GM18519 (cell line): Measurements from ENCODE around the gene IQSEC1.

Experiments
- ATAC-seq: cut with Tn5 transposase; IDR thresholded peaks from one replicate; pipeline ENCODE4 v1.9.1; 2021; ENCODE audit warnings: mild to moderate bottlenecking, moderate library complexity; ENCODE audit not compliant: unreplicated experiment, low FRiP score

IQSEC1 gene

DNA sequence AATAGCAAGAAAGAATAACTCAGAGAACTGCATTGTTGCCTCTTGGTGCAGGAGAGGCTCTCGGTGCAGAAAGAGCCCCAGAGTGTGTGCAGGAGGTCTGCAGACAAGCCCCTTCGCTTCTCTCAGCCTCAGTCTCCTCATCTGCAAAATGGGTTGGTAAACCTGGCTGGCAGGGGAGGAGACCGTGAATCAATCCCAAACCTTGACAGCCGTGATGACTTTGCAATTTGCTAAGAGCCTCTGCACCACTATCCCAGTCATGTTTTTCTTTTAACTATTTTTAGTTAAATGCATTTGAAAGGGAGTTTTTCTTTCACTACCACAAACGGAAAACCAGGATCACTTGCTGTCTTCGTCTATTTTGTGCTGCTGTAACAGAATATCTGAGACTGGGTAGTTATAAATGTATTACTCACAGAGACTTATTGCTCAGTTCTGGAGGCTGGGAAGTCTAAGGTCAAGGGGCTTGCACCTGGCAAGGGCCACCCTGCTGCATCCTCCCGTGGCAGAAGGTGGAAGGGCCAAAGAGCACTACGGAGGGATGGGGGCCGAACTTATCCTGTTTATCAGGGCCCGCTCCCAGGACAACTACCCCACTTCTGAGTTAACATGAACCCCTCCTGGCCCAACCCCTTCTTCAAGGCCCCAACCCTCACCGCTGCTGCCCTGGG lies 14.2 kb upstream of the IQSEC1 start:
- no peak for ATAC-seq

DNA sequence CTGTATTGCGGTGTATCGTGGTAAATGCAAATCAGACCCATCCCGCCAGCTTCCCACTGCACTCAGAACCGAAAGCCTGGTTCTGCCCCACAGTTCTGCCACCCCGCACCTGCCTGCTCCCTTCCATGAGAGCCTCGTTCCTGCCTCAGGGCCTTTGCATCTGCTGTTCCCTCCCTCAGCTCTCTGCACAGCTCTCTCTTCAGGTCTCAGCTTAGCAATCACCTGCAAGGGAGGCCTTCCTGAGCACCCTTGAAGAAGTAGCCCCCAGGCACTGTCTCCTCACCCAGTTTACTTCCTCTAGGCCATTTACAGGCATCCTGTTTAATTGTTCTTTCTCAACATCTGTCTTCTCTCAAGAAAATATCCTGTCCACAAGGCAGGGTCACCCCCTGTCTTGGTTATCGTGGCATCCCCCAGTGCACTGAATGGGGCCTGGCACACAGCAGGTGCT lies 13.3 kb upstream of the IQSEC1 start:
- no peak for ATAC-seq

DNA sequence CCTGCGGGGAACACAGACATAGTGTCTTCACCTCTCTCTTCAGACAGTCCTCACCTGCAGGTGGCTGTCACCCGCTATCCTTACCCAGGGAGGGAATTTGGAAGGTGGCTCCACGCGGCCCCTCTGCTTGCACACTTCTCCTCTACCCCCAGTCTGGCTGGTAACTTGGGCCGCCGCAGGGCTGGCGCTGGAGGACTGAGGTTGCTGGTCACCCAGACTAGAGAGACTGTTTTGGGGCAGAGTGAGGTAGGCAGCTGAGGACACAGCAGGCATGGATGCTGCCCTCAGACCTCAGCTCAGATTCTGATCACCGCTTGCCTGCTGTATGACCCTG lies 12.6 kb upstream of the IQSEC1 start:
- ATAC-seq = no peak

DNA sequence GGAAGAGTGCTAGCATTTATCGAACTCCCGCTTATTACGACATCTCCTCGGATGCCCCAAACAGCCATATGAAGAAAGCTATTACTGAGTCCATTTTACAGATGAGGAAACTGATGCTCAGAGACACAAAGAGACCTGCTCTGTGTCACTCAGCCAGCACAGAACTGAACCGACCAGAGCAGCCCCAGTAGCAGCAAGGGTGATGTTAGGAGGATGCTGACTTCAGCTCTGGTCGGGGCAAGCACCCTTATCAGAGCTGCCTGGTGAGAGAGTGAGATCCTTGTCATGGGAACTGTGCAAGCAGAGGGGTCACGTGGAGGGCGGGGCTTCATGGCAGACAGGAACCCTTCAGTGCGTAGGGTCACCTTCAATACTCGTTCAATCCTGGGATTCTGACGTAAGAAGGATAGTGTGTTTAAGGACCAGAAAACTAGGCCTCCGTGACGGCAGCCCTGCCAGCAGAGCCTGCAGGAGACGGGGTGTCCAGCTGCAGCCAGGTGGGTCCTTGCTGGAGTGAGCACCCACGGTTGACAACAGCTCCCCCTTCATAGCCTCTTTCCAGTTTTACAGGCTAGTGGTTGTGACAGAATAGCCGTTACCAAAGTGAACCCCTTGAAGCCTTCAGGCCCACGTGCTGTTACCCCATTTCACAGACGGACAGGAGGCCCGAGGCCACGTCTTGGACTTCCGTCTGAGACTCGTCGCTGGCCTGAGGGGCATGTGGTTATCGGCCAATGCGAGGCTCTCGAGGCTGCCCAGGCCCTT lies 12.0 kb upstream of the IQSEC1 start:
- no peak for ATAC-seq

DNA sequence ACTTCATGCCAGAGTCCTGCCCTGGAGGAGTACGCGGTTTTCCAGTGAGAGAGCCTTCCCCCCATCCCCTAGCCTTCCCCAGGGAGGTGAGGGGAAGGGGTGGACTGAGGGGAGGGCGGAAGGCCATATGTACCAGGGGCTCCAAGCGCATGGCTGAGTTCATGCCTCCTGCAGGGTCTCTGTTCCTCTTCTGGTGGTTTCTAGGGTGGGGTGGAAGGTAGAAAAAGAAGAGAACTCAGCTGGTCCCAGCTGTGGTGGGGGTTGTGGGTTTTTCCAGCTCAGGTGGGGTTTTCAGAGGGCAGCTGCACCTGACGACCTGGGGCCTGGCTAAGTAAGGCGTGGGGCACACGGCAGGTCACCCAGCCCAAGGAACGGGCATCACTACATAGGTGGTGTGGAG lies 10.7 kb upstream of the IQSEC1 start:
- ATAC-seq = no peak

DNA sequence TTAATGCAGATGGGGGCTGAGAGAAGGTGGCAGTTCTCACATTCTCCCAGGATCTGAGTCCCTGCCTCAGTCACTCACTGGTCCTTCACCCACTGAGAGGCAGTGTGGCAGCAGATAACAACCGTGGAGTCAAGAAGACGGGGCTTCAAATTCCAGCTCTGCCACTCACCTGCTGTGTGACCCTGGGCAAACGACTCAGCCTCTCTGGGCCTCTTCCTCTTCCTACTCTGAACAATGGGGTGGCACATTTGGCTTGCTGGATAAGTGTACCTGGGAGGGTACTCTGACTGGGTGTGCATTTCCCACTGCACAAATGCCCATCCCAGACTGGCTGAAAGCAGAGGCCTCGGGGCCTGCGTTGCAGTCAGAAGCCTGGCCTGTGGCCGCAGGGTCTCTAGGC lies 10.0 kb upstream of the IQSEC1 start:
- ATAC-seq = no peak

DNA sequence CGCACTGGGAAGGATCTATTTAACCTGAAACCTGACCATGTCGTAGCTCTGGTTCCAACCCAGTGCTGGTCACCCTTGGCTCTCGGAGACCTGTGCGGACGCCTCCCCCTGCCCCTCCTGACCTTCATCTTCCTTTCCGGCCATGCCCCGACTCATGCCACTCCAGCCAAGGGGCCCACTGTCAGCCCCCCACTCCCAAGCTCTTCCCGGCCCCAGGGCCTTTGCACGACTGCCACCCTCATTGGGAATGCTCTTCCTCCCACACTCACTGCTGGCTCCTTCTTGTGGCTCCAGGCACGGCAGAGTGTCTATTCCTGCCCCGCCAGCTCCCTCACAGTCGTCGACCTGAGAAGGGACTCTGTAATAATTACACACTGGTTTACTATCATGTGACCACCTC lies 9.4 kb upstream of the IQSEC1 start:
- ATAC-seq = no peak

DNA sequence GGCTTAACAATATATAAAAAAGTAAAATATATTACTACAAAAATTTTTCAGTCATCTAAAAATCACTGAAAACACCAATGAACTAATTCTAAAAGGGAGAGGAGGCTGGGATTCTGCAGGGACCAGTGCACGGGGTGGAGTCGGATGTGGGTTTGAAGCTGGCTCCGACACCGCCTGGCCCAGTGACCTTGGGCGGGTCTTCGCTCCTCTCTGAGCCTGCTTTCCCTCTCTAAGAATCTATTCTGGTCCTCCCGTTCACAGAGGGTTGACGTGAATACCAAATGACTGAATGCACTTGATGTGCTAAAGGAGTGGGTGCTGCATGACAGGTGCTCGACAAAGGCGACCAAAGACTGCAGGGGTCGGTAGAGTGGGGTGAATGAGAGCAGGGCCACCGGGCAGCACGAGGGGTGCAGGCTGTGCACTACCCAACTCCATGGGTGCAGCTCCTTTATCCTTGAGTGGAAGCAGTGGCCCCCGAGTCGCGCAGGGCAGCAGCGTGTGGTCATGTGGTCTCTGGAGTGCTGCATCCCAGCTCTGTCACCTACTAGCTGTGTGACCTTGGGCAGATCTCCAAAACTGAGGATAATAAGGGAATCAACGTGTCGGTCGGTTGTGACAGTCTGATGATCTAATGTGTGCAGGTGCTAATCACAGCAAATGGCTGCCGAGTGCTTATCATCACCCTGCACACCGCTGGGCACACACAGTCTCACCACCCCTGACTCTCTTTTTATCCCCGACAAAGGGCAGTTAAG lies 8.6 kb upstream of the IQSEC1 start:
- ATAC-seq = no peak

DNA sequence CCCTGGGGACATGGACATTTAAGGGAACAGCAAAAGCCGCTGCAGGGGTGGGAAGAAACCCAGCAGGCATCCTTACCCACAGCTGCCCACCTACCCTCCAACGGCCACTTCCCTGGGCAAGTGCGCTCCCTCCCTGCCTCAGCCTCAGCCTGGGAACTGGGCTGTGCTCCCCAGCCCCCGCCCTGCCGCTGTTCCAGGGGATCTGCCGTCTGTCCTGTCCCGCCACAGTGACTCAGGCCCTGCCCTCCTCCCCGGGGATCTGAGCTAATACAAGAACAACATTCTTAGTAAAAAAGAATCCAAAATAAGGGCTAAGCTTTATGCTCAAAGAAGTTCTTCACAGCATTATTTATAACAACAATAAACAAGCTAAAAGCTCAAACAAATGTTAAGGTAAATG lies 7.4 kb upstream of the IQSEC1 start:
- ATAC-seq = no peak

DNA sequence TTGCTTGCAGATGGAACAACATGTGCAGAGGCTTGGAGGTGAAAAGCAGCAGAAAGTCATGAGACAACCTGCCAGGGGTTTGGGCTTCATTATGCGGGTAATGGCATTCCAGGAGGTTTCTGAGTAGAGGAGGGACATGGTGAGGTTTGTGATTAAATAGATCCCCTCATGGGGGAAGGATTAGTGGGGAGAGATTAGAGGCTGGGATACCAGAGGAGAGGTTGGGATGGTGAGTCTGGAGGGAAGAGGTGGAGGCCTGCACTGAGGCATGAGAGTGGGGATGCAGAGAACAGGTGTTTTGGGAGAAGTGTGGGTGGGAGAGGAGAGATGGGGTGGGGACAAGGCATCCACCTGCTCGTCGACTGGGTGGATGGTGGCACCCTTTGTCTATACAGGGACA lies 6.8 kb upstream of the IQSEC1 start:
- no peak for ATAC-seq

DNA sequence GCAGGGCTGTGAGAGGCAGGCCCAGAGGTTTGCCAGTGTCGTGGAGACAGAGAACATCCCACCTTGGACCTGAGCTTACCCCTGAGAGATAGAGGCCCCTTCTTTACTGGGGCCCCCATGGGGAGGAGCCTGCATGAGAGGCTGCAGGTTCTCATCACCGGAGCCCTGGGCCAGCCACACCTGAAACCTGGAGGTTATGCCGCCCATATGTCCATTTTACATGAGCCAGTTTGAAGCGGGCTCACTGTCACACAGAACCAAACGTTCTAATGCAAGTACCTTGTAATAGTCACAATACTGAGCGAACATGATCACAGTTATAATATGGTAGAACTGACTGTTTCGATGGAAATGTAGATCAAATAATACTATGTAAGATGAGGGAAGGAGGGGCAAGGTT lies 6.3 kb upstream of the IQSEC1 start:
- no peak for ATAC-seq

DNA sequence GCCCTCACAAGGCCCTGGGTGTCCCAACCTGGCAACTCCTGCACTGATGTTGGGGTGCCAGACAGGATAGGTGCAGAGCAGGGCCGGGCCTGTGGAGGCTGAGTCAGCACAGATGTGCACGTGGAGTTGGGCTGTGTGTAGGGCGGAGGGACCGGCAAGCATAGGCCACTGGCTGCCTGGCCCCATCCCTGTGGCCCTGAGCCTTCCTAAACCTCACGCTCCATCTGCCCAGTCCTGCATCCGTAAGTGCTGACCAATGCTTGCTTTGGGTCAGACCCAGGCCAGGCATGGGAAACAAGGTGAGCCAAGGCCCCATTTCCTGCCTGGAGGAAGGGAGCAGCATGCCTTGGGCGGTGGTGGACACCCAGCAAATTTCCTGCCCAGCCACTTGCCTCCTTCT lies 5.8 kb upstream of the IQSEC1 start:
- no peak for ATAC-seq

DNA sequence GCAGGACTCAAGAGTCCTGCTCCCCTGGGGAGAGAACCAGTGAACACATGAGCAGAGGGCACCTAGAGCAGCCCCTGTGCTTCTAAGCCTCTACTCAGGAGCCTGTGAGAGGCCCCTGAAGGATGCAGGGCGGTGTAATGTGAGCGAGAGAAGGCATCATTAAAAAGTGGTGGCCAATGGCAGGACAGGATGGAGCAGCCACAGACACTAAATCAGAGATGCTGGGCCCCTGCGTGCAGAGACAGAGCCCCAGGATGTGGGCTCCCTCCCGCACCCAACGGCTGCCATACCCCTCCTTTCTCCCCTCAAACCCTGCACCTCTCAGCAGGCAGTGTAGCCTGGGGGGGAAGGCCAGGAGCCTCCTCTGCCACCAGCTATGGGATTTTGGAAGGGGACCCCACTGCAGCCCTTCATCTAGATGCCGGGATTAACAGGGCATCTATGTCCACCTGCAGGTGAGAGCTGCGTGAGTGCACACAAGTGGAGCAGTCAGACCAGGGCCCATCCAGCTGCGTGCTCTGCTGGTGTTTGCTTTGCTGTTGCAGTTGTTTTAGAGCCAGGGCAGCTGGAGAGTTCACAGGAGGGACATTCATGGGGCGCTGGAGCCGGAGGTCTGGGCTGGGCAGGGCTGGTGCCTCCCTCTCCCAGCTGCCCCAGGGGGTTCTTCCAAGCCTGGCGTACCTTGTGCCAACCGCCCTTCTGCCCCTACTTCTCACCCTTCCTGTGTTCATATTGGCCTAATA lies 5.1 kb upstream of the IQSEC1 start:
- no peak for ATAC-seq

DNA sequence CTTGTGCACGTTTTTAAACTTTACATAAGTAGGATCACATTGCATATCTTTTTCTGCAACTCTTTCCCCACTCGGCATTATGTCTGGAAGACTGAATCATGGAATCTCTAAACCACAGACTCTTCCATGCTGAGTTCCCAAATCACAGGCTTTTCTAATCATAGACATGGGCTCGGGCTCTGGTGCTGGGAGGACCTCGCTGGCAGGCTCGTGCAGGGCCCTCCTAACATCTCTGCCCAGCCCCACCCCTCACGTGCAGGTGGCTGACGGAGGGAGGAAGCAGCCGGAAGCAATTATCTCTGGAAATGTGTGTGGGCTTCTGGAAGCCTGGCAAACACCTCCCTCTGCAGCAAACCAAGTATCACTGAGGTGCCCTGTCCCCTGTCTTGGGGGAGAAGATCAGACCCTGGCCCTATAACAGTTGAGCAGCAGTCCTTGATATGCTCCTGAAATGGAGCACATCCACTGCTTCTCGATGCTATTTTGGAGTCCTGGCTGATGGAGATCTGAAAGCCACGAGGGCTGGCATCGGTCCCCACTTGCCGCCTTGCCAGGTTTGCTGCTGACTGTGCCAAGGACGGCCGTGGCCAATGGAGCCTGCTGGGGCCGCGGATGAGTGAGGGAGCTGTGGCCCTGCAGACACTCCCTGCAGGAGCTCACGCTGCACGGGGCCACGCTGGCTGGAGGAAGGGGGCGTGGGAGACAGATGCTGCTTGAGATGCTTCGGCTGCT lies 4.4 kb upstream of the IQSEC1 start:
- no peak for ATAC-seq

DNA sequence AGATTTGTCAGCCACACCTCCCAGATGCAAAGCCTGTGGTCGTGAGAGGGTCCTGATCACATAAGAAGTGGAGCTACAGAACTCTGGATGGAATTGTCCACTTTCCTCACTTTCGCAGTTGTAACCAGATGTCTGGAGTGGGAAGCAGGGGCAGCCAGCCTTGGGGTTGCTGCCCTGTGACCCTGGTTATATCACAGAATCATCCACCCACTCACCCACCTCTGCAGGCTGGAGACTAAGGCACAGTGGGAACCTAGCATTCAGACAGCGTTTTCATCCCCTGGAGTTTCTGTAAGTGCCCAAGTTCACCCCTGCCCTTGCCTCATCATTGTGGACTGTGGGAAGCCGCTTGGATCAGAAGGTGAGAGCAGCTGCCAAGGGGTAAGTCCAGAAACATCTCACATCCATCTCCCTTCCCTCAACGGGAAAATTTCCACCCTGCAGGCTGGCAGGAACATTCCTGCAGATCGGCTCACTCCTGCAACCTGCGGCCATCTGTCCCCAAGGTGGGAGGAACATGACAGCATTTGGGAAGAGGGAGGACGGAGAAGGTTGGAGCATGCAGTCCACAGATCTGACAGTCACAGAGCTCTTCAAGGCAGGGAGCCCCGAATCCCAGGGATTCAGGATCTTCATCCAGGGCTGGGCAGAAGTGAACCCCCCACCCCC lies 2.9 kb upstream of the IQSEC1 start:
- ATAC-seq = no peak

DNA sequence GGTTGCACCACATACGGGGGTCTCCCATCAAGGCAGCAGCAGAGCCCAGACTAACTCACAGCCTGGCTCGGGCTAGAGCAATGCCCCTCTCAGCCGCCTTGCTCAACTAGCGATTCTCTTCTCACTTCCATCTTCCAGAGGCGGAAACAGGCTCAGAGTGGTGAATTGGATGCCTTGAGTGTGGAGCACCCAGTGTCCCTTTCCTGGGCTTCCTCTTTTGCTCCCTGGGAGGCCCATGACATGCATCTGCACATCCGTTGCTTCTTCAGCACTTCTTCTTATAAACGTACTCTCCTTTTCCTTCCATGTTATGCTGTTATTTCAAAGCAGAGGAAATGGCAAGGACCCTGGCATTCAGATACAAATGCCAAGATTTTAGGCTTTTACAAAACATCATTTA lies 2.1 kb upstream of the IQSEC1 start:
- ATAC-seq = no peak

DNA sequence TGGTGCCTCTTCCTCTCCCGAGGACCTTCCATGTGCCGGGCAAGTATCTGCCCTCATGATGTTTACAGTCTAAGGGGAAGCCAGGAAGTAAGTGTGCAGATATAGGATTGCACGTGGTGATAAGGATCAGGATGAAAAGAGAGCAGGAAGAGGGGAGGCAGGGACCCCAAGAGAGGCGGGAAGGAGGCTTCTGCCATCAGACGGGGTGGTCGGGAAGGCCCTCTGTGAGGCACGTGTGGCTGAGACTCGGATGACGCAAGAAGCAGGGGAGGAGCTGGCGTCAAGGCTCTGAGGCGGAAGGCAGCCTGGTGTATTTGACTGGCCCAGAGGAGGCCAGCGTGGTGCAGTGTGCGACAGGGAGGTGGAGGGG lies 762 bp upstream of the IQSEC1 start:
- ATAC-seq = no peak

DNA sequence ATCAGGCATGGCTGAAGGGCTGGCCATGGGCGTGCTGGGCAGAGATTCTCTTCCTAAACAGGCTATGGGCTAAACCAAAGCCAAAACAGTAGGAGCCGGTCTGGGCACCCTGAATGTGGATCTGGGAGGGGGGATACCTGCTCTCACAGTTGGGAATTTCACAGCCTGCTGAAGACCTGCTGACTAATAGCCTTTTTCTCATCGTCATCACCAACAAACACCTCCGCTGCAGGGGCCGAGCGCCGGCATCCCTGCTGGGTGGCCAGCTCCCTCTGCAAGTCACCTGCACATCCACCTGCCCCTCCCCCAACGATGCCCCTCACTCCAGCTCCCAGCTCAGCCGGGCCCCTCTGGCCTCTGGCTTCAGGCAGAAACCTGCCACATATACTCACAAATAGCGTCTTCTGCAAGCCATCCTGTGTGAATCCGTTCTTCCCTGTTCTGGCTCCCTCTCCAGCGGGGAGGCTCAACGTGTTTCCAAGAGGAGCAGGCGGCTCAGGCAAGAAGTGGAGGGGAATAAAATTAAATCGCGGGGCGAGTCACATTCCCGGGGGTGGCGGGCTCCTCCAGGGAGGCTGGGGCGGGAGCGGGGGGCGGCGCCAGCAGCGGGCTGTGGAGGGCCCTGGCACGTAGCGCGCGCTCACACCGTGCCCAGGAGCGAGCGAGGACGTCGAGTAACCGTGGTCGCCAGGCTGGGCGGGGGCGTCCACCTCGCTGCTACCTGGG lies 466 bp downstream of the IQSEC1 start:
- ATAC-seq = peak; percentile 19

DNA sequence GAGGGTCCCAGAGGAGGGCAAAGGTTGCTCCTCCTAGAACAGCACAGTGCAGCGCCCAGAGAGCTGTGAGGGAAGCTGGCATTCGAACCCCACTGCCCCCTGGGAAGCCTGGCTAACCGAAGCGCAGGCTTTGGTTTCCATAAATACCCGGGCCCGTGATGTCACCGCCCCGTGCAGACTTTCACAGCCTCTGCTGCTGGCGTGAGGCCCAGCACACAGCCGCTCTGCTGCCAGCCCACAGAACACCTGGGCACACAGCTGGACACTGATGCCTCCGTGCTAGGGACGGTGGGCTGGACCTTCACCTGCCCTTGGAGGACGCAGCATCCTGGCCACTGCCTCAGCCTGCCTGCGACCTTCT lies 1.0 kb downstream of the IQSEC1 start:
- ATAC-seq = no peak
